ENCODE data around the gene EPHA3.

The EPHA3 gene

DNA sequence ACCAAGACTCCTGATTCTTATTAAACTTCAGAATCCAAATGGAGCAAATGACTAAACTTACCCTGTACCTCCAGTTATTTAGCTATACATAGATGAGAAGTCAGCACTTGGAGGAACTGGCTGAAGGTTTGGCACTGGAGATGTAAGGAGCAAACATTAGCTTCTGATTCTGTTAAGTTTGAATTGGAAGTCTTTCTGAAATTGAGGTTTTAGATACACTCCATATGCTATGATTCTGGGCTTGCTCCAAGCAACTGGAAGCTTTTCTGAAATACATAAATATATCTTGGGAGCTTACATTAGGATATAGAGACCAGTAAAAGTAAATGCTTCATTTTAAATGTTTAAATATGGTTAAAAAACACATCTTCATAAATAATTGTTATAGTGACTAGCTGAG lies 333.7 kb downstream of the EPHA3 start:
- DNase-seq = no peak

DNA sequence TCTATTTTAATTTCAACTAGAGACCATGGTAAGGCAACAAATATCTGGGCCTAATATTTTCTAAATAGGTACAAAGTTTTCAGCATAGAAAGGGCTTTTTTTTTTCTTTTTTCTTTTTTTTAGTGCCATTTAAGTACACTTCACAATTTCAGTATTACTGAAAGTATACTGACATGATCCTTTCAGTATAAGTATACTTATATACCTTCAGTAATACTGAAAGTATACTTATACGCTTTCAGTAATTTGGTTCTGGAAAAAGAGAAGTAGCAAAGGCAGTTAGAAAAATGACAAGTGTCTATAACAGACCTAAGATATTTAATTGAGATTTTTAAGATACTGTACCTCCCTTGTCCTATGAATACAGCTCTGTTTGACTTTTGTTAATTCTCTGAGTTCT lies 339.2 kb downstream of the EPHA3 start:
- no peak for DNase-seq

DNA sequence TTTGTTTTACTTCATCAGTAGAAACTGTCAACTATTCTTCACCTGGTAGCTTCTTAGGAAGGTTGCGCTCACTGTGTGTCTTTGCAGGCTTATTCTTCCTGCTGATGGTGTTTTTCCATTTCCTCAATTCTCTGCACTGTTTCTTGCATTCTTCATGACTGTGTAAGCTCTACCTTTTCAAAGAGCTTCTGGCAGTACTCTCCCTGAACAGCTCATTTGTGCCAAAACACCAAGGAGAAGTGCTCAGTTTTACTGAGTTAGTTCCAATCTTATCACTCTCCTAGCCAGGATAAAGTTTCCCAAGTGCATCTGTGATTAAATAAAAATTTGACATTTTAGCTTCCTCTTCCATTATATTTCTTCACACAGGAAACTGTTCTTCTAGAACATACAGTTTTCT lies 339.8 kb downstream of the EPHA3 start:
- peak in 1 of 58 donors; percentile 0 for DNase-seq

DNA sequence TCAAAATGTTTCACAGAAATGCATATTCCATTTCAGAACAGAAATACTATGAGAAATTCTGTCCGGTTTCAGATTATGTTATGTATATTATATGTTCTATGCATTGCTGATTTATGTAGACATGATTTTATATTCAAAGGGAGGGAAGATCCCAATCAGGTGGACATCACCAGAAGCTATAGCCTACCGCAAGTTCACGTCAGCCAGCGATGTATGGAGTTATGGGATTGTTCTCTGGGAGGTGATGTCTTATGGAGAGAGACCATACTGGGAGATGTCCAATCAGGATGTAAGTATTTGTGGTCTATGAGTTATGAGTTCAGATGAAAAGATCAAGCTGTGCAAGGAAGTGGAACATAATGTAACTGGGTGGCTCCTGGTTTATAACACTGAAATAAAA lies 341.7 kb downstream of the EPHA3 start:
- DNase-seq = no peak

DNA sequence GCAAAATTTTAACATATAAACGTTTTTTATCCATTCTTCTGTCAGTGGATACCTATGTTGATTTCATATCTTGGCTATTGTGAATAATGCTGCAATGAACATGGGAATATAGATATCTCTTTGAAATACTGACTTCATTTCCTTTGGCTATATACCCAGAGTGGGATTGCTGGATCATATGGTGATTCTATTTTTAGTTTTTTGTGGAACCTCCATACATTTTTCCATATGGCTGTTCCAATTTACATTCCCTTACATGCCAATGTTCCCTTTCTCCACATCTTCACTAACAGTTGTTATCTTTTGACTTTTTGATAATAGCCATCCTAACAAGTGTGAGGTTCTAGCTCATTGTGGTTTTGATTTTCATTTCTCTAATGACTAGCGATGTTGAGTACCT lies 344.6 kb downstream of the EPHA3 start:
- no peak for DNase-seq

DNA sequence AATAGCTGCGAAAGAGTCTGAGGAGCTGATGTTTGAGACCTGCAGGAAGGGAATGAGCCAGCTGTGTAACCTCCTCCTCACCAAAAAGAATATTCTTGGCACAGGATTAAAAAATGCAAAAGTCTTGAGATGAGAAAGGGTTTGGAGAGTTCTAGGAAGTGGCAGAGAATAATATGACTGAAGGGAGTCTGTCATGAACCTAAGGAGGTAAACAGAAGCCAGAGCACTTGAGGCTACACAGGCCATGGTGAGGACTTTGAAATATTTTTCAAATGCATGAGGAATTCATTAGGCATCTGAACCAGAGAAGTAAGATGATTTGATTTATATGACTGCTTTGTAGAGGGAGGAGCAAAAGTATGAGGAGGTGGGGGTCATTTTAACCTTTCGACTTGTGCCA lies 347.8 kb downstream of the EPHA3 start:
- no peak for DNase-seq

DNA sequence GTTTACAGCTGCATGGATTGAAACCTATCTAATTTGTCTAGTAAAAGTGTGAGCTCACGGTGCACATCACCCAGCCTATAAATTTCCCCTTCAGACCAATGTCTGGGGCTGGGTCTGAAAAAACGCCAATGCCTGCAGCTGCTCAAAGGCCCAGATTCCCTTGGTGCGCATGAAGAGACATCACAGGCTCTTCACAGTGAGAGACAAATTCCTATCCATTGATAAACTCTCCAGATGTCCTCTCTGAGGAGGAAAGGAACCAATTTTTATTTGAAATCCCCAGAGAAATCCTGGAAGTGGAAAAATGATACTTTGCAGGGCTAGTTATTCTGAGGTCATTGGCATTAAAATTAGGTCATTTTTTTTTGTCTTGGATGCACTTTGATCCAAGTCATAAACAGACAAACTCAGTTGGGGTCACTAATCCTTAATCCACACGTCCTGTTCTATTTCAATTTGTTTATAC lies 360.5 kb downstream of the EPHA3 start:
- DNase-seq = no peak

DNA sequence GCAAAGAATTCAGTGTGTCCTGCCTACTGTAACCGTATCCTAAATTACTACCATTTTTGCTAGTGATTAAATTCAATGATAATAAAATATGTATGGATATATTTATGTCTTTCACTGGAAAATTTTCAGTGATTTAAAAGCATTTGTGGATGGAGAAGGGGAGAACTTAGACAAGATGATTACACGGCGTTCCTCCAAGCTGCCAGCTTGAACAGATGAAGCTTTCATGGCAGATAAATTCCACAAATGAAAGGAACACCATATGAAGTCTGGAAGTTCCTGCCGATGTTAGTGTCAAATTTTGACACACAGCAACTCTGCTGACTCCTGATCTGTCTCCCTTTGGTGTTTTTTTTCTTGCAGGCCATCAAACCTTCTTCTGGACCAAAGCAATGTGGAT lies 364.7 kb downstream of the EPHA3 start:
- DNase-seq = no peak

DNA sequence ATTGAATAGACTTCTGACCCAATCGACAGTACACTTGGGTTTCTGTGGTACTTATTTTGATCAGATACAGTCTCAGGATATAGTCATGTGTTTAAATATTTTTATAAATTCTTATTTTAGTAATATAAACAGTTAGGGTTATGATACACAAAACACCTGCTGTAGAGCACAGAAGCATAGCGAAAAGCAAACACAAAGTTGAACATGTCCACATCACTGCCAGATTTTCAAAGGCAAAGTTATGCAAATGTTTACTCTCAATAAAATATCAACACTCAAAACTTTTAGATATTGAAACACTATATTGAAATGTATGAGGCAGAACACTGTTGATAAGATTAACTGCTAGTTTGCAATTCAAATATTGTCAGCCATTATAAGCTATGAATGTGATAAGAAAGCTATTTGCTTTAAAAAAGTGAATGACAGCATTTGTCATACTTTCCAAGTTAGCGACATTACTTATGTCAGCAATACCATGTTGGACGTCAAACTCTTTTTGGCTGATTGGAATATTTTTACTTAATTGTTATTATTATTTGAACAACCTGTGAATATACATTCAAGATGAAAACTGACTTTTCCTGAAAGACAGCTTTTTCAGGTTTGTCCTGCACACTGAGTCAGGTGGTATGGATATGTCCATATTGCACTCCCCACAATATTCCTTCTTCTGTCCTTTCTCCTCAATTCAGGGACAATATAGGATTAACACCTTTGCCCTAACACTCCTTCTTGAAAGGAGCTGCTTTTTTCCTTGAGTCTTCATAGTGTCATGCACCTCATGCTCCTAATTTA lies 367.1 kb downstream of the EPHA3 start:
- no peak for DNase-seq

DNA sequence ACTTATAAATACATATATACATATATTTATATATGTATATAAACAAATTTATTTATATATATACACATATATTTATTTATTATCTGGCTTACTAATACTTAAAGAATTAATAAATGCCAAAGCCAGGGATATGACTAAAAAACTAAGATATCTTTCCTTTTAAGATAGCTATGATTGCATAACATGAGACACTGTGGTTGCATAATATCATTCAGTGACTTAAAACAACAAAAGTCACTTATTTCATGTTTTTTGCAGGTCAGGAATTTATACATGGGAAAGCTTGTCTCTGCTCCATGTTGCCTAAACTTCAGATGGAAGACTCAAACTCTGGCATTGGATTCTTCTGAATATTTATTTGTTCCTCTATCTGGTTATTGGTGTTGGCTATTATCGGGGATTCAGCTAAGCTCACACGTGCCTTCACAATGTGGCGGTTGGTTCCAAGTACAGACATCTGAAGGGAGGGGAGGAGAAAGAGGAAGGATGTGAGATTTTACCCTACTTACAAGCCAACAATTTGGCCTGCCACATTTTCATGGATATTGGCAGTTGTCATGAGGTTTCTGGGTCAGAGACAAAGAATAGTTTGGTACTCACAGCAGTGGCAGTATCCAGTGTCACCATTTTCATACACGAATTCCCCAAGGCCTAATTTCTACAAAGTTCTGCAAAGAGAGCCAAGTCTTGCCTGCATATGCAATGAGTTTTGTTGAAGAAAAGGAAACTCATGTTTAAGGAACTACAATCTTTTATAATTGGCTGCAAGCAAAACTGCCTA lies 381.6 kb downstream of the EPHA3 start:
- DNase-seq = no peak

DNA sequence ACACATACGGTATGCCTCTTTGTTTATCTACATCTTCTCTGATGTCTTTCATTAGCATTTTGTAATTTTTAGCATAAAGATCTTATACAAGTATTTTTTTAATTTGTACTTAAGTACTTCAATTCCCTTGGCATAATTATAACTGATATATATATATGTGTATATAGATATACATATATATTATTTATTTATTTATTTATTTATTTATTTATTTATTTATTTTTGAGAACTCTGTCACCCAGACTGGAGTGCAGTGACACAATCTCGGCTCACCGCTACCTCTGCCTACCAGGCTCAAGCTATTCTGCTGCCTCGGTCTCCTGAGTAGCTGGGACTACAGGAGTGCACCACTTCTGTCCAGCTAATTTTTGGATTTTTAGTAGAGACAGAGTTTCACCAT lies 382.7 kb downstream of the EPHA3 start:
- DNase-seq = no peak

DNA sequence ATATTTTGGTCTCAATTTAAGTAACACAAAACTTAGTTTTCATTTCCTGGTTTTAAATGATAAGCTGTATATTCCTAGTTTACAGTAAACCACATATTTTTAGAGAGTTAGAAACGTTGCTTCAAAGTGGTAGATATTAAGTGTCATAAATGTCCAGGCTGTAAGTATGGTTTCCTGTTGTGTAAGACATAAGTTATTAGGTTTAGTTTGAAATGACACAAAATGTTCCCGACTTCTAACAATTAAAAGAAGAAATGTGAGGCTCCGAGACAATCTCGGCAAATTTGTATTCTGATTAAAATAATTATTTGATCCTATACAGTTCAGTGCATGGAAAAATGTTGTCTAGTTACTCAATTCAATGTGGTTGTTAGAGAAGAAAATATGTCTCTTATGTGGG lies 387.3 kb downstream of the EPHA3 start:
- DNase-seq = no peak

DNA sequence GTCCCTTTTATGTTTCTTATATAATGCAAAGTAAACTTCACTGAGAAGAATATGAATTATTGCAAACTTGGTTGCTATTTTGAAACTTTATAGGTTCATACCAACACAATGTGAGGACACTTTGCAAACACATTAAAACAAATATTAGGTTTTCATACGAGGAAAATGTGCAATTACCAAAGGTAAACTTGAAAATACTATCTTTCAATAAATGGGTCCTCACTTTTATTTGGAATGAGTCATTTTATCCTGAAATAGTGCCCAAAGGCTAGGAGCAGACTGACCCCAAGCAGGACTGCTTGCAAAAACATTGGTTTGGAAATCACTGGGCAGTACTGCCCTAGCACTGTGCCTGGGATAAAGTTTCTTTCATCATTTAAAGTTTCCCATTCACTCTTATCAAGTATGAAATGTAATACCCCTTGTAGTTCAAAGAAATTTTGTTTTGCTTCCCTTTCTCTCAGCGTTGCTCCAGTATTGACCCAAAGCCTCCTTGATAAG lies 396.5 kb downstream of the EPHA3 start:
- DNase-seq = no peak

DNA sequence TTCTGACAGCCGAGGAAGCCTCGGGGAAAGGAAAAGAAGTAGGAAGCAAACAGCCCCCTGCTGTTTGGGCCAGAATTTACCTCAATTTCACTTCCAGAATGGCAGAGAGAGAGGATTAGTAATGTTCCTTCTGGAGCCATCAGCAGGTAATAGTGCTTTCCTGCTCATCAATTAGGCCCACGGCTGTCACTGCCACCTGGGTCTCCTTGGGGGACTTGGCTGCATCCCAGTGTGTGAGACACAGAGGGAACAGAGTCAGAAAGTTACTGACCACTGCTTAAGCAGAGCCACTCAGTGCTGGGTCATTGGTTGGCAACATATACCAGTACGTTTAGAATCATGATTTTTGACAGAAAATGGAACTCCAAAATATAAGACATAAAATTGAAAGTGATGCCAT lies 397.0 kb downstream of the EPHA3 start:
- DNase-seq = no peak

DNA sequence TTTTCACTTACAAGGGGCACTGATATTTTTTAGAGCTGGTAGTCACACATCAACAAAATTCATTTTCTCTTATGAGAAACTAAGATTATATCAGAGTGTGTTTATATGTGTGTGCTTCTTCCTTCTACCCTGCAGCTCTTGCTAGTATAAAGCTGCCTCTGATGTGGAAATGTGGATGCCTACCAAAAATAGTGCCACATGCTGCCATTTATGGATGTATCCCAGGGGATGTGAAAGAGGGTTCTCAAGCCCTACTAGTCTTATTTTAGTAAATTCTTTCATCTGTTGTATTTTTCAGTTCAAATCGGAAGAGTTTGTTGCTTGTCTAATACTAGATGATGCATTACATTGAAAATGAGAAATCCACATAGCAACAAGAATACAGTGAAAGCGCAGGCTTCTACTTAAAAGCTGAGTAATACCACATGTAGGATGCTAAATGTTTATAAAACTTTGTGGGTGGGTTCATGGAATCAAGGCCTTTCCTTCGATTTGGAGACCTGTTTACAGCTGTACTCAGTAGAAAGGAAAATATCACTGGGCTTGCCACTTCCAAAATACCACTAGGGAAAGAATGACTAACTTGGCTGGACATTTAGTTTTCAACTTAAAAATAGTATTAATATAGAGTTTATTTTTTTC lies 399.2 kb downstream of the EPHA3 start:
- no peak for DNase-seq

DNA sequence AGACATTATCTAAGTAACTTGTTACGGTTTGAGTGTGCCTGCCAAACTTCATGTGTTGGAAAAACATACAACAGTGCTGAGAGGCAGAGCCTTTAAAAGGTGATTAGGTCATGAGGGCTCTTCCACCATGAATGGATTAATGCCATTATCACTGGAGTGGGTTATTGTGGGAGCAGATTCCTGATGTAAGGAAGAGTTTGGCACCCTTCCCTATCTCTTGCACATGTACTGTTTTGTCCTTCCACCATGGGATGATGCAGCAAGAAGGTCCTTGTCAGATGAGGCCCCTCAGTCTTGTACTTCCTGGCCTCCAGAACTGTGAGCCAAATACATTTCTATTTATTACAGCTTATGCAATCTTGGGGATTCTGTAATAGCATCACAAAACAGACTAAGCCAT lies 413.9 kb downstream of the EPHA3 start:
- no peak for DNase-seq

DNA sequence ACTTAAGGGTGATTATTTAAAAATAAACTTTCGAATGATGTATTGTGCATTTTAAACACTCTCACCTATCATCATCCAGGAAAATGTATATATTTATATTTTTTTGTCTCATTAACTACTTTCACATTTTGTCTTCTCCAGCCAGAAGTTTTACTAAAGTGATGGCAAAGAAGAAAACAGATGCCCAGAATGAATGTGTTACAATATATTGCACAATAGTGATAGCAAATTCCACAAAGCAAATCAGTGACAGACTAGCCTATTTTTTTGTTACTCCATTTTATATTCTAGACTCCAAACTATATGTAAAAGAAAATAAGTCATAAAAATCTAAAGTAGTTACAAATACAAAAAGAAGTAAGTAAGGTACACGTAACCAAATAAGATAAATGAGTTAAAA lies 414.7 kb downstream of the EPHA3 start:
- no peak for DNase-seq

DNA sequence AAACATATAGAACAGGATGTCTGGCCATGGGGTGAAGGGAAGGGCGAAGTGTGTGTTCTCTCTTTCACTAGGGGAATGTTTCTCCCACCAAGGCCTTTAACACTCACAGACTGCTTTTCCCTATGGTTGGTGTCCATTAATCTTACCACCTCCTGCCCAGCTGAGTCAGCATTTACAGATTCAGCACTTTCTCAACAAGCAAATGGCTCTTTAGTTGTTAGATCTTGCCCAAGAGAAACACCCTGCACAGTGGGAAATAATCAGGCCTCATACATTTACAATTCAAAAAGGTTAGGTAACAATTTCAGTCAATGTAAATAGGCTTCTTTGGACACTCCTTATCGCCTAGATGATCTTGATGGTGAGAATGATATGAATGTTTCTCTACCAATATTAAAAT lies 418.2 kb downstream of the EPHA3 start:
- DNase-seq = no peak

DNA sequence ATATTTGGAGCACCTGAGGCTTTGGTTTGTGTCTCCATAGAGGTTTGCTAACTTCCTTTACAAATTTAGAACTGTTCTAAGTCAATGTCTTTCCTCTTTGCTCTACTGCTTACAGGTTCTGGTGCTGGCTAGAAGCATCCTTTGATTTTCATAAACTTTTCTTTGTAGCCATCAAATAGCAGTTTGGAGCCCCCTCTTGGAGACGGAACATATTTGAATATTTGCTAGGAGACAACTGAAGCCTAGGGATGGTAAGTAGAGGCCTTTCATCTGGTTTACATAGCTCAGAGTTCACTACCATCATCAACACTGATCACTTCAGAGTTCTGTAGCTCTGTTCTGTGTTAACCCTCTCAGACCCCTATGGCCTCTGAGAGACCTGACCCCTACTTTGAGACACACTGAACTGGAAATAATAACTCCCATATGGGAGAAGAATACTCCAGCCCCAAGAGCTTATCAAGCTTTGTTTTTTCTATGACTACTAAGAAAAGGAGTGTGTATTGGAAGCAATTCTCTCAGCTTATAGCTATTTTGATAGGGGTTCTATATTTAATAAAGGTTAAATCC lies 420.4 kb downstream of the EPHA3 start:
- no peak for DNase-seq
